HG03095 (cell line): ENCODE results near the gene SUMF1.
"Not testable (repeated sequence)": the region's sequence is repeated elsewhere in the genome, so short reads cannot be mapped to it uniquely, and the experiment has no call there.

Source experiments
- ATAC-seq: cut with Tn5 transposase; IDR thresholded peaks from one replicate; pipeline ENCODE4 v1.9.1; 2021; ENCODE audit warnings: moderate library complexity; ENCODE audit not compliant: unreplicated experiment

The SUMF1 gene

DNA sequence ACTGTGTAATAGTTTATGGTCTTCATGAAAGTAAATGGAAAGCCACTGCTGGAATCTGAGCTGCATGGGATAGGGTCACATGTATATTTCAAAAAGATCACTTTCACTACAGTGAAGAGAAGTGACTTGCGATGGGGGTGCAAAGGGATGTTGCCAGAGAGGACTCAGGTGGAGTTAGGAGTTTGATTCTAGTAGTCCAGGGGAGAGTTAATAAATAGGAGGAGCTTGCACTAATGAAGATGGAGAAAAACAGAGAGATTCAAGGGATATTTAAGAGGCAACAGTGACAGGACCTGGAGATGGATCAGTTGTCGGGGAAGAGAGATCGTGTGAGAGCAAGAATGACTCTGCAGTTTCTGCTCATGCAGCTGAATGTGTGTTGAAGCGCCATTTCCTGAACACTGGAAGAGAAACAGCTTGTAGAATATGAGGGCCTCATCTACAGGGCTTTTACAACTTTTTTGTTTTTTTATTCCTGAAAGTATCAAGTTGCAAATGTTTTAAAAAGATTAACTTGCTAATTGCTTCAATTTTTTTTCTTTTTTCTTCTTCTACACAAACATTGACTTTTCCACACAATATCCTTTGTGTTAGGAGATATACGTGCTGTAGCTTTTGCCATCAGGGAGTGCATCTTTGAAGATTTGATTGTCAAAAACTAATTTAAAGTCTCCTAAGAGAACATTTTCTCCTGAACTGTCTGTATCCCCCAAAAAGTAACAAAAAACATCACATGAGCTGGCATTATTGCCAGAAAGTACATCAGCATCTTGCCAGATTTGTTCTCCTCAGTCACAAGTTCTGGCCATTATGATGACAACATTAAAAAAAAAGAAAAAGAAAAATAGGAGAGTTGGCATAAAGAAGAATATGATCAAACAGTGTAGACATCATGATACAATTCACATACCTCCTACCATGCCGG, 126.4 kb downstream of the SUMF1 start:
- ATAC-seq = no peak

DNA sequence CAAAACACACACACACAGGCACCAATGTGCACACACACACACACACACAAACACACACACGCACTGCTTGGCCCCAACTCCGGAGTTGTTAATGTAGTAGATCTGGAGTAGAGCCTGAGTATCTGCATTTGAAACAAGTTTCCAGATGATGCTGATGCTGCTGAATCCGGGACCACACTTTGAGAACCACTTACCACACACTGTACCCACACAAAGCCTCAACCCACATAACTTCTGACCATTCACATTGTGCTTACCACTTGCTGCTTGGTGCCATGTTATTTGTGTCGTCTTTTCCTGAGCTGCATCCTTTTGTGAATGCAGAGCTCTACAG, 127.0 kb downstream of the SUMF1 start:
- ATAC-seq = no peak

DNA sequence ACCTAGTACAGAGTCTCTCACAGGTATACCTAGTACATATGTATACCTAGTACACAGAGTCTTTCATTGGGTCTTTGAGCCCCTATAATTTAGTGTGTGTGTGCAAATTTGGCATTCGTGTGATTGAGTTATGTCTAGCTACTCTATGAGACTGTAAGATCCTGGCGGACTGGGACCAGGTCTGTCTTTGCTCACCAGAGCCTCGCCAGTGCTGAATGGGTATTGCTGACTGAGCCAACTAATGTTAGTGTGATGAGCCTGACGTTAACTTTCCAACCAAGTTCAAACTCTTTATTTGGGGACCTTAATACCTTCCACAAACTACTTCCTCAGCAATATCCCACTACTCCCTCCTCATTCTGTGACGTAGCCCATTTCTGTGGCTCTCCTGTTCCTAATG, 128.3 kb downstream of the SUMF1 start:
- ATAC-seq = no peak

DNA sequence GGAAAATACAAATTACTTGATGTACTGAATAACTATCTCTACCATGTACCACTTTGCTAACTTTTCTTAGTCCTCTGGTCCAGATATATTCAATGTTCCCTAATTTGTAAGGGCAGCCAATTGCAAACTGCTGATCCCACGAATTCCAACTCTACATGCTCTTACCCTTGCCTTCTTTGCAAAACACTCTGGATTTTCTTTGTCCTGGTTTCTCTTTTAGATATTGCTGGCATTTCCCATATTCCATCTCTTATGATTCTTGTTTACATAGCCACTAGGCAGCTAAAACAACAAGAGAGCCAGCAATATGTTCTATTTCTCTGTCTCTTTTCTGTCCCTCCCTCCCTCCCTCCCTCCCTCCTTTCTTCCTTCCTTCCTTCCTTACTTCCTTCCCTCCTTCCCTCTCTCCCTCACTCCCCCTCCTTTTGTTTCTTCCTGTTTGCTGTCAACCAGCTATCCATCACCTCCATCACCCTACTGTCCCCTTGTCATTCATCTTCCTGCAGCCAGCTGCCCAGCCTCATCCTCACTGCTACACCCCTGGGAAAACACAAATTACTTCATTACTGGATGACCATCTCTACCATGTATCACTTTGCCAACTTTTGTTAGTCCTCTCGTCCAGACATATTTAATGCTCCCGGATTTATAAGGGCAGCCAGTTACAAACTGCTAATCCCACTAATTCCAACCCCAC, 130.1 kb downstream of the SUMF1 start:
- ATAC-seq = no peak

DNA sequence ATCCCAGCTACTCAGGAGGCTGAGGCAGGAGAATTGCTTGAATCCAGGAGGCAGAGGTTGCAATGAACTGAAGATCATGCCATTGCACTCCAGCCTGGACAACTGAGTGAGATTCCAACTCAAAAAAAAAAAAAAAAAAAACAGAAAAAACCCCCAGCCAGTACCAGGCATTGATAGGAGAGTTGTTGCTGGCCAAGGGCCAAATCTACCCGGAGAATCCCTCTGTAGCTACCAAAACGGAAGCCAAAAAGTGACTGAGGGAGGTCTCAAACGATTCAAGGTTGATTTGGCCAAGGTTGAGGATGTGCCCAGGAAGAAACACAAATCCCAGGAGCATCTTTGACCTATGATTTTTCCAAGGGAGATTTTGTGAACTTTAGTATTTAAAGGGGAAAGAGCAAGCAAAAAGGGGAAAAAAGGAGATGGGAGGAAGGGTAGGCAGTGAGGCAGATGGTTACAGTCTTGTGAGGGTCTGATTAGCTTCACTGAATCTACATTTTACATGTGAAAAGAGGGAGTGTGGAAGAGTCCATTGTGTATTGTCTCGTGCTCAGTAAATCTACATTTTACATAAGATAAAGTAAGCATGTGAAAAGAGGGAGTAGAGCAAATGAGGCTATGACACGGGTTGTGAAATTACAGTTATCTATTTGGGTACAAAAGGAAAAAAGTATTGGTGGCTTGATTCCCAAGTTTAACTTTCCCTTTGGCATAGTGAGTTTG, 131.1 kb downstream of the SUMF1 start:
- ATAC-seq = no peak

DNA sequence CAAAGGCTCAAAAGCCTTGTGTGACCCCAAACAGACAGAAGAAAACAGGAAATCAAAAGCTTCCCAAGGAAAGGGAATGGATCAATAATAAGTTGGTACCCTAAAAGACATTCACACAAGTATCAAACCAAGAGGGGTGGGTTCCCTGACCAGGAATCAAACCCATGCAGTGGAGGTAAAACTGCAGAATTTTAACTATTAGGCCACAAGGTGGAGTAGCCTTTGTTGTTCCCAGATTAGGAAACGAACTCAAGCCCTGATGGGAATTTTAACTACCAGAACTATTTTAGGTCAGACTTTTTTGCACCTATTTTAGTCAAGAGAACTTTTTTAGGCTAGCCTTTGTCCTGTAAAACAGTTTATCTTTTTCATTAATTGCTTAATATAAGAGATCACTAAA, 132.5 kb downstream of the SUMF1 start:
- no peak for ATAC-seq

DNA sequence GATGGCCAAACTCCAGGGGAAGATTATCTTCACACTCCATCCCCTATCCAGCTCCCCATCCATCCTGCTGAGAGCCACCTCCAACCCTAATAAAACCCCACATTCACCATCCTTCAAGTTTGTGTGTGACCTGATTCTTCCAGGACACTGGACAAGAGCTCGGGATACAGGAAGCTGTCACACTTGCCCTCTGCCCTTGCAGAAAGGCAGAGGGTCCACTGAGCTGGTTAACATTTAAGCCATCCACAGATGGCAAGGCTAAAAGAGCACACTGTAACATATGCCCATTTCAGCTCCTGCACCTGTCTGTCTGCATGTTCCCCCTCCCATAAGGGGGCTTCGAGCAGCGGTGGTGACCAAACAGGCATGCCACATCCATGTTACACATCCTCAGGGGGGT, 134.1 kb downstream of the SUMF1 start:
- no peak for ATAC-seq

DNA sequence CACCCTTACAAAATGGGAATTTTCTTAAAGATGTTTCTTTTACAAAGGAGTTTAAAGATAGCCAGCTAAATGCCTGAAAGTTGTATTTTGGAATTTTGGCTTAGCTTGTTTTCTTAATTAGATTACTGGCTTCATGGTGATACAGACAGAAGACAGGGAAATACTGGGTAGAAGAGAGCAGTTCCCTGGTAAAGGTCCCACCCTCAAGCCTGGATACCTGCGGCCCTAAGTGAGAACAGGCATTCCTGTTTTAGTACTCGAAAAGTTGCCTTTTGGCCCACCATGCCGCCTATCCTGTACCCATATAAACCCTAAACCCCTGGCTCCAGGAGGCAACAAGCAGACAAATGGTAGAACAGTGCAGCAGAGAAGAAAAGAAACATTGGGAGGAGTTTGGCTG, 134.5 kb downstream of the SUMF1 start:
- ATAC-seq = no peak

DNA sequence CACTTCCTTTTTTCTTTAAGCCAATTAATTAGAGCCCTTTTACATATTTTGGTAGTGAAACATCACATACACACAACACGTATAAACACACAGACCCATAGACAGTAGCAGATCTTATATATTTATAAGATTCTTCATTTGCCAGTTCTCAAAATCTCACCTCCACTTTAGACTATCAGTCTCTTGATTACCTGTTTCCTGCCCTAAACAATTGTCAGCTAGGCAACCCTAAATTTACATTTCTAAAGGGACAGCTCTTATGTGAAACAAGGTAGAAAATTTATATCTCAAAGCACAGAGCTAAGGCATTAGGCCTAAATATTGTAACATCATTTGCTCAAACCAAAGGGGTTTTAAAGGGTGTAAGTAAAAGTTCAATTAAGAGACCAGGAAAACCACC, 135.0 kb downstream of the SUMF1 start:
- no peak for ATAC-seq

DNA sequence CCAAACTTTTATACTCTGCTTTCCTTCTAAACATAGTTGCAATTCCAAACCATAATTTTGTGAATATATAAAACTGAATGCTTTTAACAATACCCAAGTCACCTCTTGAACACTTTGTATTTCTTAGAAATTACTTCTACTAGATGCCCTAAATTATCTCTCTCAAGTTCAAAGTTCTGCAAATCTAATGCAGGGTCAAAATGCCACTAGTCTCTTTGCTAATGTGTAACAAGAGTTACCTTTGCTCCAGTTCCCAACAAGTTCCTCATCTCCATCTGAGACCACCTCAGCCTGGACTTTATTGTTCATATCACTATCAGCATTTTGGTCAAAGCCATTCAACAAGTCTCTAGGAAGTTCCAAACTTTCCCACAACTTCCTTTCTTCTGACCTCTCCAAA, 137.3 kb downstream of the SUMF1 start:
- not testable (repeated sequence) for ATAC-seq

DNA sequence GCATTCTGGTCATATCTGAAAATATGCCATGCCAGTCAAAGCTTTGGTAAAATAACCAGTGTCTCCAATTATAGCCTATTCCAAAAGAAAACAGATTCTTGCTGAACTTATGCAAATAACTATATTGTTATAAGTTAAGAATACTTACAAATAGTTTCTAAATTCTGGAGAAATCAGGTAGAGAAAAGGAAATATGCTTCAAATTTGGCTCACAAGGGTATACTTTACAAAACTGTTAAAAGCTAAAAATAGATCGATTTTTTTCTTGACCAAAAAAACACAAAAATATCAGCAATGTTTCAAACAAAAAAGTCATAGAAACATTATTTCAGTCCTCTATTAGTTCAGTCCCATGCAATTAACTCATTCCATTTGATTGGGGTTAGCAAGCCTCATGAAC, 140.2 kb downstream of the SUMF1 start:
- no peak for ATAC-seq

DNA sequence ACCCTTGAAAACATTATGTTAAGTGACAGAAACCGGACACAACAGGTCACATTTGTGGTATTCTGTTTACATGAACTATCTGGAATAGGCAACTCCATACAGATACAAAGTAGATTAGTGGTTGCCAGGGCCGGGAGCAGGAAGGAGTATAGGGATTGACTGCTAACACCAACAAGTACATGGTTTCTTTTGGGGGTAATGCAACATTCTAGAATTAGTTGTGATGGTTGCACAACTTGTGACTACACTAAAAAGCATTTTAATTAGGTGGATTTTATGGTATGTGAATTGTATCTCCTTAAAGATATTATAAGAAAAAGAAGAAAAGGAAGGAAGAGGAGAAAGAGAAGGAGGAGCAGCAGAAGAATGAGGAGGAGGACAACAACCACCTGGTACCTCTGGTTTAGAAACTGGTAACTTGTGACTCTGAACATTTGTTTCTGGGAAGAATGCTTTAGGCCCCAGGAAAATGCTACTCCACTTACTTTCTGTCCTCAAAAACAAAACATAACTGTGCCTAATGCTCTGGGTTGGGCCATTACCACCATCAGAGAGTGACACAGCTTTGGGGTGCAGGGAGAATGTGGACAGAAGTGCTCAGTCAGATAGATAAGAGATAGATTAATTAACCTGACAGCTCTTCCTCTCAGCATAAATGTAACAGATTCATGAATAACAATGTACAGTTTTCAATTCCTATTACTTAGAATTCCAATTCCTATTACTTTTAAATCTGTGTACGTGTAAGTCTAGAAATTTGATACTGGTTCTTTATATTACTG, 143.6 kb downstream of the SUMF1 start:
- ATAC-seq = no peak

DNA sequence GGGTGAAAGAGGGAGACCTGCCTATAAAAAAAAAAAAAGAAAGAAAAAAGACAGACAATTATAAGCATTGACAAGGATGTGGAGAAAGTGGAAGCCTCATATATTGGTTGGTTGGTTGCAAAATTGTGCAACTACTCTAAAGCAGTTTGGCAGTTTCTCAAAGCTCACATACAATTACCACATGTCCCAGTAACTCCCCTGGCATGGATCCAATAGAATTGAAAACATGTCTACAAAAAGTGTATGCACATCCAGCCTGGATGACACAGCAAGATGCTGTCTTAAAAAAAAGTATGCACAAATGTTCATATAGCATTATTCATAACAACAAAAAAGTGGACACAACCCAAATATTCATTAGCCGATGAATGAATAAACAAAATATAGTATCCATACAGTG, 144.4 kb downstream of the SUMF1 start:
- no peak for ATAC-seq

DNA sequence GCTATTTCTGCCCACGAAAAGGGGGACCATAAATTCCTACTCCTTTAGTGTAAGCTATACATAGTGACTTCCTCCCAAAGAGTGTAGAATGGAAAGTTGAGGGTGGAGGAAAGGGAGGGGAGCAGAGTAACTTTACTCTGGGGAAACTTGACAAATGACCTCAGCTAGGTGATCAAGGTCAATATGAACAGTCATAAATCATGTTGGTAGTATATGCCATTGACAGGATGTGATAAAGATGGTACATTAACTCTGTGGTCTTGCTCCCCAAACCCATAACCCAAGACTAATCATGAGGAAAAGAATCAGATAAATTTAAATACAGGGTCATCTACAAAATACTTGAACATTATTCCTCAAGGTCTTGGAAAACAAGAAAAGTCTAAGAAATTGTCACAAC, 145.3 kb downstream of the SUMF1 start:
- no peak for ATAC-seq

DNA sequence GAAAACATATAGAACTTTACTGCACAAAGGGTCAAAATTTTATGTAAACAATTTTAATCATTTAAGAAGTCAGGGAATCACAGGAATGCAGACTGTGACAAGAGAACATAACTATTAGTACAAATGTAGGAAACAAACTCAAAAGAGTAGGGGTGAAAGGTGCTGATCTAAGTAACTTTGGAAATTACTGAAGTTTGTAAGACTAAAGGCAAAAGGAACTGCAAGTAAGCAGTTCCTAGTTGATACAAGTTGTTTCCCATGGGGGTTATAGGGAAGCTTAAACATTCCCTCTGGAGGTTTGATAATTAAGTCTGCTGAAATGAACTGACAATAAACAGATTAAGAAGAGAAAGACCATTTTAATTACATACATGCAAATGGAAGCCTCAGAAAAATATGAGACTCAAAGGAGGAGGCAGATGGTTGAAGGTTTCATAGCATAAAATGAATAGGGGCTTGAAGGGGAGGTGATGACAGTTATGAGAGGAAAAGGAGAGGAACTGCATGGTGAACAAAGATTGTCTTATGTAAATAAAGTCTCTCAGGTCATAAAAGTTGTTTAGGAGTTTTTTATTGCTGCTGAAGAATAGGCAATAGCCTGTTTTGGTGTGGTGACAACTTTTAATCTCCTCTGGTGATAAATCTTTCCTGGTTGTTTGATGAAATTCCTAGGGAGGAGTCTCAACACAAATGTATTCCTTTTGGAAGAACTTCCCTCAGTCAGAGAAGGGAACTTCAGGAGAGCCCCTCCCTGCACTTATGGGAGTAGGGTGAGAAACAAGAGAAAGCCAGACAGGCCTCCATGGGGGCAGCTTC, 146.8 kb downstream of the SUMF1 start:
- no peak for ATAC-seq

DNA sequence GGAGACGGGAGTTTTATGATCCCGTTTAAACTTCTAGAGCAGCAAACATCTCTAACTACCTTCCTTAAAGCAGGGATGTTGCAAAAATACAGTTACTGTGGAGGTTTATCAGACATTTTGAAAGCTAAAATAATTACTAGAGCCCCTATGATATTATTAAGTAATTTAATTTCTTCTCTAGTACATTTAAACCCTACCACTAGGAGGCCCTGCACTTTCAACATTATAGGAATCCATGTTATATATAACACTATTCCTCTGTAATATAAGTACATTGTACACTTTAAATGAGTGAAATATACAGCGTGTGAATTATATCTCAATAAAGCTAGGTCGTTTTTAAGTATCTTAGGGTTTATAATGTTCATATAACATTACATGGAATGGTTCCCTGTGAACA, 152.4 kb downstream of the SUMF1 start:
- no peak for ATAC-seq

DNA sequence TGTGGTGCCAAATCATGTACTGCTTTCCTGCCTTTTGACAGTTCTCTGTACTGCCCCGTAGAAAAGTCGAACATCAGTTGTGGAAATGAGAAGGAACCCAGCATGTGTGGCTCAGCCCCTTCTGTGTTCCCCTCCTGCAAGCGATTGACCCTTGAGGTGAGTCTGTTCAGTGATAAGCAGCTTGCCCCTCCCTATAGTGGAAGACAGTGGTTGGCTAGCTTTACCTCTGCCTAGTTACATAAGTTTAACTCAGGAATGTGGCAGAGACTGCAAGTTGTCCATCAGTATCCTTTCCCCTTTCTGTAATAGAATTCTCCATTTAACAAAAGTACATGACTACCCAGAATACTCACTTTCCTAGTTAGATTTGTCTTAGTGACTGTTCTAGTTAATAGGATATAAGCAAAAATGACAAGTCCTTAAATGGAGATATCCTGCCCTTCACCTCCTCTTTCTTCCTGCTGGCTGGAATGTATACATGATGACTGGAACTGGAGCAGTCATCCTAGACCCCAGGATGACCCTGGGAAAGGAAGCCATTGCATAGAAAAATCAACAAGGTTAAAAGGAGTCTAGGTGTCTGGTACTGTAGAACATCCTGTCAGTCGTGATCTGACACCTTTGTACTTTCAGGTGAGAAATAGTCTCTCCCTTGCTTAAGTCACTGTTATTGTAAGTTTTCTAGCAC, 153.3 kb downstream of the SUMF1 start:
- ATAC-seq = no peak

DNA sequence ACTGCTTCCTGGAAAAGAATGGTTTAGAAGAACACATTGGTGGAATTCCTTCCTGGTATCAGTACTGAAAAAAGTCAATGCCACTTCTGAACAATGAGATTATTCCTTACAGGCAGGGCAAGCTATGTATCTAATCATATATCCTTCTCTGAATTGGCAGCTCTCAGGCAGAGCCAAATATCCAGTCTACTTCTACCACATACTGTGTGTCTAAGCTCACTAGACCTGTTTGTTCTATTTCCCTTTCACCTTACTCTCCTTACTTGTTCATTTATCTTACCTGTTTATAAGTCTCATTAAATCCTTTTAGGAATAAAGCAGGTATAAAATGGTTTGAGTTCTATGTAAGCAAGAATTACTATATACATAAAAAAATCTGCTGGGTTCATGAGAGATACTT, 155.6 kb downstream of the SUMF1 start:
- ATAC-seq = no peak
